GM18907 (cell line): Measurements from ENCODE around the gene DPRX.
"Not testable (repeated sequence)": the region's sequence is repeated elsewhere in the genome, so short reads cannot be mapped to it uniquely, and the experiment has no call there.

Experiments used
- ATAC-seq: cut with Tn5 transposase; IDR thresholded peaks from one replicate; pipeline ENCODE4 v1.9.1; 2021; ENCODE audit warnings: mild to moderate bottlenecking, moderate library complexity; ENCODE audit not compliant: unreplicated experiment

DPRX gene

GRCh38 chr19:53644061-53644816 is 12.4 kb downstream of the DPRX start:
- no peak for ATAC-seq

GRCh38 chr19:53646144-53646543 is 14.3 kb downstream of the DPRX start:
- no peak for ATAC-seq

GRCh38 chr19:53647350-53647749 is 15.6 kb downstream of the DPRX start:
- no peak for ATAC-seq

- ATAC-seq = no peak
Observed at GRCh38 chr19:53647792-53648191, 16.0 kb downstream of the DPRX start.

GRCh38 chr19:53649746-53650593 is 18.2 kb downstream of the DPRX start:
- ATAC-seq = no peak

GRCh38 chr19:53652476-53652875 is 20.7 kb downstream of the DPRX start:
- ATAC-seq = no peak

- ATAC-seq = no peak
Observed at GRCh38 chr19:53655042-53655665, 23.4 kb downstream of the DPRX start.

- ATAC-seq = no peak
Observed at GRCh38 chr19:53657330-53657729, 25.5 kb downstream of the DPRX start.

- no peak for ATAC-seq
Observed at GRCh38 chr19:53657778-53658177, 26.0 kb downstream of the DPRX start.

- no peak for ATAC-seq
Observed at GRCh38 chr19:53659292-53659691, 27.5 kb downstream of the DPRX start.

- ATAC-seq = no peak
Observed at GRCh38 chr19:53660584-53660983, 28.8 kb downstream of the DPRX start.

GRCh38 chr19:53662209-53662608 is 30.4 kb downstream of the DPRX start:
- no peak for ATAC-seq

- ATAC-seq = no peak
Observed at GRCh38 chr19:53664152-53664551, 32.4 kb downstream of the DPRX start.

- ATAC-seq = no peak
Observed at GRCh38 chr19:53664760-53665159, 33.0 kb downstream of the DPRX start.

GRCh38 chr19:53666331-53666730 is 34.5 kb downstream of the DPRX start:
- not testable (repeated sequence) for ATAC-seq

- ATAC-seq = not testable (repeated sequence)
Observed at GRCh38 chr19:53668804-53669203, 37.0 kb downstream of the DPRX start.

GRCh38 chr19:53670345-53670744 is 38.5 kb downstream of the DPRX start:
- ATAC-seq = no peak

- no peak for ATAC-seq
Observed at GRCh38 chr19:53671663-53672062, 39.9 kb downstream of the DPRX start.
